Measurements from ENCODE around the gene NOCT. TPM values are rescaled to one million over a fixed set of nuclear protein-coding genes. Genes with fewer than 3 reads are reported as not detected.

The NOCT gene
- total RNA-seq, 1 experiment from 2014 or later = 17.1 TPM

DNA sequence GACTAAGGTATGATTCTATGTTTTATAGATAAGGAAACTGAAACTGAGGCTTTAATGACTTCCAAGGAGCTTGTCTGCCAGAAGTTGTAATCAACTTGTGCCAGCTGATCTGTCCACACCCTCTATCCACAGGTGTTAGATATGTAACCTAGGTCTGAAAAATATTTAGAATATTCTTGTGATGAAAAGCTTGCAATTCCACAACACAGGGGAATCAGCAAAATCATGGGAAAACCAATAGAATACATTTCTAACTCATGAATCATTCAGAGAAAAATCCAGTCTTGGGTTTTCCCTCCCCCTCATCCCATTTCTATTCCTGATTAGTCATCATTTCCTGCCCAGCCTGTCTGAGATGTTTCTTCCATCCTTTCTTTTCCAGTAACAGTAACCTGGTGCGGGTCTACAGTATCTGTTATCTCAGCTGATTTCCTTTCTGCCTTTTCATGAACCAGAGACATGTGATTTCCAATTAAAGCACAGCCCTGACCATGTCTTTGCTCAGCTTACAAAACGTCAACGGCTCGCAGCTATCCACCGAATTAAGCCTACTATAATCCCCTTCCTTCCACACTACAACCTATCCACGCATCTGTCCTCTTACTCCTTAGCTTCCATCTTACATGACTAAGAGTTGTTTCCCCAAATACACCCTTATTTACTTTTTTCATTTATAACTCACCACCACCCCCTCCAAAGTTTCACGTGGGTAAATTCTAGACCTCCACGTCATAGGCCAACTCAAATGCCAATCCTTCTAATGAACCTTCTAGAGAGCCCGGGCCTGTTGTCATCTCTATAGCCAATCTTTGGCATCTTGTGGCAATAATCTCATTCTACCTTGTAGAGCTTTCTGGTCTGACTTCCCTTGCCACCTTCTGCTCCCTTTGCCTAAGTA, 961 bp upstream of the NOCT start:
- DNase-seq (ENCODE audit: low read depth, low spot score) (peak; percentile 83), ATAC-seq (peak; percentile 53)
- Histone ChIP-seq H3K27me3 (ENCODE audit: control insufficient read depth, insufficient read depth, low read length) (no peaks in the 10 kb centered on the region), H3K36me3 (ENCODE audit: control insufficient read depth, insufficient read depth, low read length) (no peaks in the 10 kb centered on the region; the same call in none of the 2 replicates), H3K9me3 (ENCODE audit: control insufficient read depth, insufficient read depth, low read depth, low read length) (no peaks in the 10 kb centered on the region), H3K4me3 (ENCODE audit: low read depth in 2 of 2, low read length in 2 of 2) (peak overlapping the region; percentile 72 to 91), H3K4me1 (ENCODE audit: control insufficient read depth, insufficient read depth, low read length) (peaks cover 29% of the 10 kb centered on the region), H3K27ac (ENCODE audit: low read length) (peak overlapping the region; percentile 91)
- ChIA-PET POLR2A (interaction anchor here (0.6 kb wide), 1 partner anchor 11 kb away, joined by 3 read pairs; no protein-coding TSS in a partner anchor), CTCF (interaction anchor here (0.6 kb wide), 1 partner anchor 16 kb away, joined by 3 read pairs; no protein-coding TSS in a partner anchor)
- intact Hi-C loops (cut with micrococcal nuclease; ENCODE audit: unreplicated experiment) (no loop called here), in situ Hi-C loops (cut with HindIII; ENCODE audit: low pct_unique_long_range_greater_than_20kb, low sequenced_read_pairs) (no loop called here)
- TF ChIP-seq POLR2AphosphoS5 (IDR thresholded peaks at IDR 0.05; ENCODE audit: low read depth, low read length) (peak; percentile 45; the same call in 1 of the 2 replicates), SIN3A (IDR thresholded peaks at IDR 0.05; ENCODE audit: borderline replicate concordance, insufficient read depth, low read depth, low read length) (no peak)
- BruUV-seq (replicated peaks) = TSS peak; percentile 98

DNA sequence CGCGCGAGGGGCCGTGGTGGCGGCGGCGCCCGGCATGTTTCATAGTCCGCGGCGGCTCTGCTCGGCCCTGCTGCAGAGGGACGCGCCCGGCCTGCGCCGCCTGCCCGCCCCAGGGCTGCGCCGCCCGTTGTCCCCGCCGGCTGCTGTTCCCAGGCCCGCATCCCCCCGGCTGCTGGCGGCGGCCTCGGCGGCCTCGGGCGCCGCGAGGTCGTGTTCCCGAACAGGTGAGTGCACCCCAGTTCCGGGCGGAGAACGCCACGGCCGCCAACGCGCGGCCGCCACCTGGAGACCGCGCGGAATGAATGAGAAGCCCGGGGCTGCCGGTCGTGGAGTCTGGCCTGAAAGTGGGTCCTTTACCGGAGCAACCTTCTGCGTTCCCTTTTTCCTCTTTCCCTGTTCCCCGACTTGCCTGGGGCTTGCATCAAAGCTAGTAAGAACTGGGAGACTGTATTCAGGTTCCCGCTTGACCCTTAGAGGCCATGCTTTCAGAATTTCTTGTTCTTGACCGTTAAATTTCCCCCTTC, 429 bp downstream of the NOCT start:
- no TSS peak for BruUV-seq (replicated peaks)
- no peaks in the 10 kb centered on the region for H3K27me3 ChIP-seq (ENCODE audit: control insufficient read depth, insufficient read depth, low read length)
- DNase-seq (ENCODE audit: low read depth, low spot score) (no peak), ATAC-seq (no peak)
- in situ Hi-C loops (cut with HindIII; ENCODE audit: low pct_unique_long_range_greater_than_20kb, low sequenced_read_pairs) (no loop called here), intact Hi-C loops (cut with micrococcal nuclease; ENCODE audit: unreplicated experiment) (no loop called here)
- H3K9me3 ChIP-seq (ENCODE audit: control insufficient read depth, insufficient read depth, low read depth, low read length) = no peaks in the 10 kb centered on the region
- ChIA-PET POLR2A (no interaction called here), CTCF (no interaction called here)
- no peaks in the 10 kb centered on the region; the same call in none of the 2 replicates for H3K36me3 ChIP-seq (ENCODE audit: control insufficient read depth, insufficient read depth, low read length)
- no peak for TF ChIP-seq POLR2AphosphoS5 (IDR thresholded peaks at IDR 0.05; ENCODE audit: low read depth, low read length)
- TF ChIP-seq TCF7L2 (IDR thresholded peaks at IDR 0.05; ENCODE audit: low read depth, low read length) = no peak
- TF ChIP-seq, protein P1, sequence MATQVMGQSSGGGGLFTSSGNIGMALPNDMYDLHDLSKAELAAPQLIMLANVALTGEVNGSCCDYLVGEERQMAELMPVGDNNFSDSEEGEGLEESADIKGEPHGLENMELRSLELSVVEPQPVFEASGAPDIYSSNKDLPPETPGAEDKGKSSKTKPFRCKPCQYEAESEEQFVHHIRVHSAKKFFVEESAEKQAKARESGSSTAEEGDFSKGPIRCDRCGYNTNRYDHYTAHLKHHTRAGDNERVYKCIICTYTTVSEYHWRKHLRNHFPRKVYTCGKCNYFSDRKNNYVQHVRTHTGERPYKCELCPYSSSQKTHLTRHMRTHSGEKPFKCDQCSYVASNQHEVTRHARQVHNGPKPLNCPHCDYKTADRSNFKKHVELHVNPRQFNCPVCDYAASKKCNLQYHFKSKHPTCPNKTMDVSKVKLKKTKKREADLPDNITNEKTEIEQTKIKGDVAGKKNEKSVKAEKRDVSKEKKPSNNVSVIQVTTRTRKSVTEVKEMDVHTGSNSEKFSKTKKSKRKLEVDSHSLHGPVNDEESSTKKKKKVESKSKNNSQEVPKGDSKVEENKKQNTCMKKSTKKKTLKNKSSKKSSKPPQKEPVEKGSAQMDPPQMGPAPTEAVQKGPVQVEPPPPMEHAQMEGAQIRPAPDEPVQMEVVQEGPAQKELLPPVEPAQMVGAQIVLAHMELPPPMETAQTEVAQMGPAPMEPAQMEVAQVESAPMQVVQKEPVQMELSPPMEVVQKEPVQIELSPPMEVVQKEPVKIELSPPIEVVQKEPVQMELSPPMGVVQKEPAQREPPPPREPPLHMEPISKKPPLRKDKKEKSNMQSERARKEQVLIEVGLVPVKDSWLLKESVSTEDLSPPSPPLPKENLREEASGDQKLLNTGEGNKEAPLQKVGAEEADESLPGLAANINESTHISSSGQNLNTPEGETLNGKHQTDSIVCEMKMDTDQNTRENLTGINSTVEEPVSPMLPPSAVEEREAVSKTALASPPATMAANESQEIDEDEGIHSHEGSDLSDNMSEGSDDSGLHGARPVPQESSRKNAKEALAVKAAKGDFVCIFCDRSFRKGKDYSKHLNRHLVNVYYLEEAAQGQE (IDR thresholded peaks at IDR 0.05; ENCODE audit: insufficient read depth in 1 of 2, low read depth in 2 of 2, low read length in 1 of 2) = no peak
- no peak; the same call in 1 of the 2 replicates for TF ChIP-seq SIN3A (IDR thresholded peaks at IDR 0.05; ENCODE audit: borderline replicate concordance, insufficient read depth, low read depth, low read length)
- TF ChIP-seq, protein P2, sequence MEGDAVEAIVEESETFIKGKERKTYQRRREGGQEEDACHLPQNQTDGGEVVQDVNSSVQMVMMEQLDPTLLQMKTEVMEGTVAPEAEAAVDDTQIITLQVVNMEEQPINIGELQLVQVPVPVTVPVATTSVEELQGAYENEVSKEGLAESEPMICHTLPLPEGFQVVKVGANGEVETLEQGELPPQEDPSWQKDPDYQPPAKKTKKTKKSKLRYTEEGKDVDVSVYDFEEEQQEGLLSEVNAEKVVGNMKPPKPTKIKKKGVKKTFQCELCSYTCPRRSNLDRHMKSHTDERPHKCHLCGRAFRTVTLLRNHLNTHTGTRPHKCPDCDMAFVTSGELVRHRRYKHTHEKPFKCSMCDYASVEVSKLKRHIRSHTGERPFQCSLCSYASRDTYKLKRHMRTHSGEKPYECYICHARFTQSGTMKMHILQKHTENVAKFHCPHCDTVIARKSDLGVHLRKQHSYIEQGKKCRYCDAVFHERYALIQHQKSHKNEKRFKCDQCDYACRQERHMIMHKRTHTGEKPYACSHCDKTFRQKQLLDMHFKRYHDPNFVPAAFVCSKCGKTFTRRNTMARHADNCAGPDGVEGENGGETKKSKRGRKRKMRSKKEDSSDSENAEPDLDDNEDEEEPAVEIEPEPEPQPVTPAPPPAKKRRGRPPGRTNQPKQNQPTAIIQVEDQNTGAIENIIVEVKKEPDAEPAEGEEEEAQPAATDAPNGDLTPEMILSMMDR (IDR thresholded peaks at IDR 0.05) = no peak
- peak overlapping the region; percentile 72 to 91 for H3K4me3 ChIP-seq (ENCODE audit: low read depth in 2 of 2, low read length in 2 of 2)
- peaks cover 34% of the 10 kb centered on the region for H3K4me1 ChIP-seq (ENCODE audit: control insufficient read depth, insufficient read depth, low read length)
- peak overlapping the region; percentile 87 for H3K27ac ChIP-seq (ENCODE audit: low read length)

Measured in Panc1 (cell line).